HG02798 (cell line): ENCODE results near the gene PIGBOS1.
"Not testable (repeated sequence)": the region's sequence is repeated elsewhere in the genome, so short reads cannot be mapped to it uniquely, and the experiment has no call there.

Experiments used
- ATAC-seq: cut with Tn5 transposase; IDR thresholded peaks from one replicate; pipeline ENCODE4 v1.9.1; 2021; ENCODE audit warnings: mild to moderate bottlenecking; ENCODE audit not compliant: unreplicated experiment, poor library complexity

PIGBOS1 gene

GRCh38 chr15:55302801-55303200 is 16.1 kb downstream of the PIGBOS1 start:
- not testable (repeated sequence) for ATAC-seq

- ATAC-seq = no peak
These were observed 21.6 kb downstream of the PIGBOS1 start for GRCh38 chr15:55297315-55297714.

GRCh38 chr15:55290528-55291057 is 28.3 kb downstream of the PIGBOS1 start:
- peak; percentile 80 for ATAC-seq

GRCh38 chr15:55289746-55290527 is 29.0 kb downstream of the PIGBOS1 start, which contains the start of gene RAB27A:
Gene RAB27A (minus strand): TSS chr15:55289813. CDS start chr15:55234934, 54,879 bp downstream.
- peak; percentile 81 for ATAC-seq

GRCh38 chr15:55289011-55289745 is 29.7 kb downstream of the PIGBOS1 start:
- ATAC-seq = peak; percentile 33

GRCh38 chr15:55288006-55288717 is 30.8 kb downstream of the PIGBOS1 start:
- ATAC-seq = no peak

GRCh38 chr15:55286442-55287189 is 32.3 kb downstream of the PIGBOS1 start:
- not testable (repeated sequence) for ATAC-seq

- ATAC-seq = no peak
These were observed 34.5 kb downstream of the PIGBOS1 start for GRCh38 chr15:55284426-55284825.

GRCh38 chr15:55283379-55284147 is 35.4 kb downstream of the PIGBOS1 start:
- ATAC-seq = no peak

- no peak for ATAC-seq
These were observed 36.6 kb downstream of the PIGBOS1 start for GRCh38 chr15:55282284-55282833.

- no peak for ATAC-seq
These were observed 37.2 kb downstream of the PIGBOS1 start for GRCh38 chr15:55281517-55282228.

GRCh38 chr15:55280589-55280988 is 38.3 kb downstream of the PIGBOS1 start:
- ATAC-seq = not testable (repeated sequence)

- peak; percentile 87 for ATAC-seq
These were observed 39.1 kb downstream of the PIGBOS1 start for GRCh38 chr15:55279746-55280351.

- ATAC-seq = no peak
These were observed 39.7 kb downstream of the PIGBOS1 start for GRCh38 chr15:55279100-55279745.

GRCh38 chr15:55277715-55278114 is 41.2 kb downstream of the PIGBOS1 start:
- no peak for ATAC-seq

- ATAC-seq = peak; percentile 44
These were observed 41.8 kb downstream of the PIGBOS1 start for GRCh38 chr15:55277116-55277564.

GRCh38 chr15:55276324-55276723 is 42.6 kb downstream of the PIGBOS1 start:
- no peak for ATAC-seq
